NT2/D1 (cell line): ENCODE data around the gene ANP32E.

Experiments
- DNase-seq: peaks from one replicate; pipeline ENCODE4 v3.0.0-alpha.2; 2011; ENCODE audit warnings: low read depth, low spot score
- H3K27me3 ChIP-seq: 2 replicates; pipeline ENCODE4 v1.6.0; 2011; ENCODE audit warnings: mild to moderate bottlenecking; ENCODE audit not compliant: insufficient read length, insufficient read depth
- H3K36me3 ChIP-seq: 2 replicates; pipeline ENCODE4 v1.6.1; 2011; ENCODE audit warnings: mild to moderate bottlenecking, low read length, mixed read lengths; ENCODE audit not compliant: insufficient read depth, insufficient read length
- H3K4me1 ChIP-seq: 2 replicates; pipeline ENCODE4 v1.5.1; 2011; ENCODE audit not compliant: insufficient read depth, insufficient read length
- H3K4me3 ChIP-seq: 2 replicates; pipeline ENCODE4 v1.5.1; 2011; ENCODE audit warnings: low read depth; ENCODE audit not compliant: insufficient read length
- H3K9ac ChIP-seq: 2 replicates; pipeline ENCODE4 v1.6.0; 2011; ENCODE audit warnings: low read depth; ENCODE audit not compliant: insufficient read length
- H3K9me3 ChIP-seq: 2 replicates; pipeline ENCODE4 v1.5.1; 2011; ENCODE audit warnings: mild to moderate bottlenecking, low read length; ENCODE audit not compliant: insufficient read depth
- SUZ12 ChIP-seq: IDR thresholded peaks from 2 replicates; pipeline ENCODE4 v1.6.1; 2011; ENCODE audit not compliant: insufficient read length, insufficient read depth; ENCODE audit errors: extremely low read depth
- YY1 ChIP-seq: IDR thresholded peaks from 2 replicates; pipeline ENCODE4 v1.6.1; 2011; ENCODE audit not compliant: insufficient read length, insufficient read depth
- ZNF274 ChIP-seq: IDR thresholded peaks from 2 replicates; pipeline ENCODE4 v1.6.1; 2011; ENCODE audit warnings: mild to moderate bottlenecking, low read depth, low read length

ANP32E gene

DNA sequence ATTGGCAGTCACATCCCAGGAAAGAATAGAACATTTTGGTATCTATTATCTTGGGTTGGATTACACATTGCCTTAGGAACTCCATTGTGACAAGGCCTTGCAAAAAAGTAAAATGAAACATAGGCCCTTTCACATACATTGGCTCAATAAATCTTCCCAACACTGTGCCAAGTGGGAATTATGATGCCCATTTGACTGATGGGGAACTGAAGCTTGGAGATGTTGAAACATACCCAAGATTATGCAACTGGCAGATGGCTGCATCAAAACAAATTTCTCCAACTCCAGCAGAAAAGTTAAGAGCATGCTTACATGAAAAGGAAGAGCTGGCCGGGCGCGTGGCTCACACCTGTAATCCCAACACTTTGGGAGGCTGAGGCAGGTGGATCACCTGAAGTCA is 59.3 kb downstream of the ANP32E start:
- TF ChIP-seq ZNF274 (no peak), SUZ12 (no peak), YY1 (no peak)
- no peaks in the 10 kb centered on the region for H3K4me1 ChIP-seq
- H3K4me3 ChIP-seq = no peak overlapping the region
- no peaks in the 10 kb centered on the region for H3K9me3 ChIP-seq
- no peak overlapping the region for H3K9ac ChIP-seq
- DNase-seq = no peak
- no peaks in the 10 kb centered on the region for H3K36me3 ChIP-seq
- no peaks in the 10 kb centered on the region for H3K27me3 ChIP-seq

DNA sequence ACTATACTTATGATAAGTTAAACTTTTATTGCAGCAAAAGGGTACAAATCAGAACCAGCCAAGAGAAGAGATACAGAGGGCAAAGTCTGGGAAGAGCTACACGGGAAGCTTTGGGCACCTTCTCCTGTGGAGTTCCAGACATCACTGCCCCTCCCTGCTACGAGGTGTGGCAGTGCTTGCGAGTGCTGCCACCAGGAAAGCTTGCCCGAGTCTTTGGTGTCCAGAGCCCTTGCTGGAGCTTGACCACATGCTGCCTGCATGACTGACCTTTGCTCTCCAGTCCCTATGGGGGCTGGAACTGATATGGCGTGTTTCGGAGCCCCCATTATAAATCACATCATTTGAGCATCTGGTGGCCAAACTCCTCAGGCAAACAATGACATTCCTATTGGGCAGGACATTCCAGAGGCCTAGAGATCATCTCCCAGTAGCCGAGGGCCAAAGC is 62.7 kb downstream of the ANP32E start:
- no peak for DNase-seq
- TF ChIP-seq ZNF274 (no peak), SUZ12 (no peak), YY1 (no peak)
- H3K4me1 ChIP-seq = no peaks in the 10 kb centered on the region
- no peaks in the 10 kb centered on the region for H3K27me3 ChIP-seq
- H3K4me3 ChIP-seq = no peak overlapping the region
- no peak overlapping the region for H3K9ac ChIP-seq
- H3K36me3 ChIP-seq = no peaks in the 10 kb centered on the region
- H3K9me3 ChIP-seq = no peaks in the 10 kb centered on the region

DNA sequence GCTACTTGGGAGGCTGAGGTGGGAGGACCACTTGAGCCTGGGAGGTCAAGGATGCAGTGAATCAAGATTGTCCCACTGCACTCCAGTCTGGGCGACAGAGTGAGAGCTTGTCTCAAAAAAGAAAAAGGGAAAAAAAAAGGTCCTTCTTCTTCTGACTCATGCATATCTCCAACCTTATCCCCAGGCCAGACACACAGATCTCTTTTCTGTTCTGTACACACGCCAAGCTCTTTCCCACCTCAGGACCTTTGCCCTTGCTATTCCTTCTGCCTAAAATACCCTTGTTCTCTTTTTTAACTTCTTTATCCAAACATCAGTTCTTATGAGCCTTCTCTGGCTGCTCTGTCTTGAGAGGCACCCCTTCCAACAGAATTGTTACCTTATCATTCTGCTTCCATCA is 64.1 kb downstream of the ANP32E start:
- Histone ChIP-seq H3K36me3 (no peaks in the 10 kb centered on the region), H3K4me3 (no peak overlapping the region), H3K9me3 (no peaks in the 10 kb centered on the region), H3K9ac (no peak overlapping the region), H3K27me3 (no peaks in the 10 kb centered on the region), H3K4me1 (no peaks in the 10 kb centered on the region)
- no peak for DNase-seq
- TF ChIP-seq YY1 (no peak), ZNF274 (no peak), SUZ12 (no peak)

DNA sequence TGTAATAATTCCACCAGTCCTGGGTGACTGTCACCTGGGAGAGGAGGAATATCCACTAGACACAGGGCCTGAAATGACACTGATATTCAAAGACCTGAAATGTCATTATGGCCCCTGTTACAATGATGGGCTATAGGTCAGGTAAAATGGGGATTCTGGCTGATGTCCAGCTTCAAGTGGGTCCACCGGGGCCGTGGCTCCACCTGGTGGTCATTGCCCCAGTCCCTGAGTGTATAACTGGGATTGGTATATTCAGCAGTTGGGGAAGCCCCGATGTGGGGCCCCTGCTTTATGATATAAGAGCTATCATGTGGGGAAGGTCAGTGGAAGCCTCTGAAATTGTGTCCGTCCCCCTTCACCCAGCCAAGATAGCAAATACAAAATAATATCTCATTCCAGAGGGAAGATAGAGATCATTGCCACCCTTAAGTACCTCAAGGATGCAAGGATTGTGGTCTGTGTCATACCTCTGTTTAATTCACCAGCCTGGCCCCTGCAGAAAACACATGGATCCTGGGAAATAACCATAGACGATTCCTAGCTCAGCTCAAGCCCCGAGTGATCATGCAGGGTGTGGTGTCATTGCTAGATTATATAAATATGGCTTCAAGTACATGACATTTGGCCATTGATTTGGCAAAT is 66.8 kb downstream of the ANP32E start:
- DNase-seq = no peak
- no peaks in the 10 kb centered on the region for H3K9me3 ChIP-seq
- H3K27me3 ChIP-seq = no peaks in the 10 kb centered on the region
- no peaks in the 10 kb centered on the region for H3K4me1 ChIP-seq
- no peaks in the 10 kb centered on the region for H3K36me3 ChIP-seq
- TF ChIP-seq YY1 (no peak), SUZ12 (no peak), ZNF274 (no peak)
- H3K4me3 ChIP-seq = no peak overlapping the region
- no peak overlapping the region for H3K9ac ChIP-seq
